Astrocyte (in vitro differentiated cells and primary cell): ENCODE data around the gene CTNND2. TPM values are rescaled to one million over a fixed set of nuclear protein-coding genes. Genes with fewer than 3 reads are reported as not detected.

Experiments used
- DNase-seq: peaks from one replicate; pipeline ENCODE4 v3.0.0-alpha.2; 2010; ENCODE audit warnings: low read depth
- FAIRE-seq: peaks from 2 replicates; lab custom pipeline; 2011; peaks lifted over from hg19 to GRCh38; lab: Jason Lieb, UNC
- H2AFZ ChIP-seq: 2 replicates; pipeline ENCODE4 v1.6.0; 2012; ENCODE audit warnings: low read depth, low read length, inconsistent platforms
- H3K27ac ChIP-seq: 2 replicates; pipeline ENCODE4 v1.5.1; 2011; ENCODE audit warnings: low read depth, low read length, inconsistent platforms
- H3K27me3 ChIP-seq: 2 replicates; pipeline ENCODE4 v1.6.0; 2011; ENCODE audit warnings: low read length, inconsistent platforms; ENCODE audit not compliant: insufficient read depth
- H3K36me3 ChIP-seq: 2 replicates; pipeline ENCODE4 v1.5.1; 2011; ENCODE audit warnings: low read length, inconsistent platforms; ENCODE audit not compliant: insufficient read depth
- H3K4me1 ChIP-seq: 2 replicates; pipeline ENCODE4 v1.5.1; 2011; ENCODE audit warnings: low read length, inconsistent platforms; ENCODE audit not compliant: insufficient read depth
- H3K4me2 ChIP-seq: 2 replicates; pipeline ENCODE4 v1.6.0; 2012; ENCODE audit warnings: low read length, inconsistent platforms
- H3K4me3 ChIP-seq: 2 replicates; pipeline ENCODE4 v1.5.1; 2011; ENCODE audit warnings: low read depth, mild to moderate bottlenecking, low read length, inconsistent platforms; ENCODE audit not compliant: insufficient read depth
- H3K79me2 ChIP-seq: 2 replicates; pipeline ENCODE4 v1.6.0; 2012; ENCODE audit warnings: mild to moderate bottlenecking, low read length, inconsistent platforms; ENCODE audit not compliant: insufficient read depth
- H3K9ac ChIP-seq: 2 replicates; pipeline ENCODE4 v1.6.0; 2012; ENCODE audit warnings: mild to moderate bottlenecking, low read length, inconsistent platforms
- H3K9me3 ChIP-seq: 2 replicates; pipeline ENCODE4 v1.5.1; 2012; ENCODE audit warnings: low read depth, mild to moderate bottlenecking, low read length, inconsistent platforms; ENCODE audit not compliant: insufficient read depth
- H4K20me1 ChIP-seq: 2 replicates; pipeline ENCODE4 v1.6.0; 2012; ENCODE audit warnings: low read length, inconsistent platforms; ENCODE audit not compliant: insufficient read depth
- H3K27ac Mint-ChIP-seq: one replicate; pipeline ENCODE4 v1.8.0; 2021; ENCODE audit warnings: mild to moderate bottlenecking, mixed read lengths; ENCODE audit not compliant: unreplicated experiment
- H3K27me3 Mint-ChIP-seq: one replicate; pipeline ENCODE4 v1.8.0; 2021; ENCODE audit warnings: low read depth, mixed read lengths; ENCODE audit not compliant: unreplicated experiment
- H3K36me3 Mint-ChIP-seq: one replicate; pipeline ENCODE4 v1.8.0; 2021; ENCODE audit warnings: low read depth, mixed read lengths; ENCODE audit not compliant: unreplicated experiment
- H3K4me1 Mint-ChIP-seq: one replicate; pipeline ENCODE4 v1.8.0; 2021; ENCODE audit warnings: low read depth, mixed read lengths; ENCODE audit not compliant: unreplicated experiment
- H3K4me3 Mint-ChIP-seq: one replicate; pipeline ENCODE4 v1.8.0; 2021; ENCODE audit warnings: mild to moderate bottlenecking, moderate library complexity, mixed read lengths; ENCODE audit not compliant: unreplicated experiment
- H3K9me3 Mint-ChIP-seq: one replicate; pipeline ENCODE4 v1.8.0; 2021; ENCODE audit warnings: mild to moderate bottlenecking, mixed read lengths; ENCODE audit not compliant: unreplicated experiment
- EZH2 ChIP-seq: IDR thresholded peaks from 2 replicates; pipeline ENCODE4 v1.6.1; 2012; ENCODE audit warnings: mild to moderate bottlenecking, low read length, inconsistent platforms; ENCODE audit not compliant: insufficient read depth
- total RNA-seq: library from RNA; stranded (reverse); gene quantifications from 2 replicates; pipeline ENCODE4 v1.2.1, GENCODE V29; 2021
- TF ChIP-seq, protein P1 (sequence below): IDR thresholded peaks from 2 replicates; pipeline ENCODE4 v1.5.1; 2011; ENCODE audit warnings: low read depth, mild to moderate bottlenecking, inconsistent platforms, low read length, moderate library complexity; ENCODE audit not compliant: insufficient read depth

The CTNND2 gene
- total RNA-seq, 1 donor from 2014 or later: 4.5 TPM

GRCh38 chr5:11037941-11038340 lies 866.3 kb downstream of the CTNND2 start:
- H3K4me1 Mint-ChIP-seq: no peaks in the 10 kb centered on the region
- Histone ChIP-seq H3K27ac (no peak overlapping the region), H3K4me3 (no peak overlapping the region), H3K36me3 (no peaks in the 10 kb centered on the region), H3K4me2 (no peak overlapping the region), H4K20me1 (no peaks in the 10 kb centered on the region), H3K4me1 (no peaks in the 10 kb centered on the region), H3K27me3 (no peaks in the 10 kb centered on the region), H3K9ac (no peak overlapping the region), H3K79me2 (no peaks in the 10 kb centered on the region), H2AFZ (no peak overlapping the region), H3K9me3 (no peaks in the 10 kb centered on the region)
- H3K27ac Mint-ChIP-seq: no peak overlapping the region
- no peak for FAIRE-seq
- H3K4me3 Mint-ChIP-seq: no peak overlapping the region
- H3K36me3 Mint-ChIP-seq: no peaks in the 10 kb centered on the region
- no peaks in the 10 kb centered on the region for H3K9me3 Mint-ChIP-seq
- no peak for DNase-seq
- H3K27me3 Mint-ChIP-seq: no peaks in the 10 kb centered on the region
- TF ChIP-seq, protein P1, sequence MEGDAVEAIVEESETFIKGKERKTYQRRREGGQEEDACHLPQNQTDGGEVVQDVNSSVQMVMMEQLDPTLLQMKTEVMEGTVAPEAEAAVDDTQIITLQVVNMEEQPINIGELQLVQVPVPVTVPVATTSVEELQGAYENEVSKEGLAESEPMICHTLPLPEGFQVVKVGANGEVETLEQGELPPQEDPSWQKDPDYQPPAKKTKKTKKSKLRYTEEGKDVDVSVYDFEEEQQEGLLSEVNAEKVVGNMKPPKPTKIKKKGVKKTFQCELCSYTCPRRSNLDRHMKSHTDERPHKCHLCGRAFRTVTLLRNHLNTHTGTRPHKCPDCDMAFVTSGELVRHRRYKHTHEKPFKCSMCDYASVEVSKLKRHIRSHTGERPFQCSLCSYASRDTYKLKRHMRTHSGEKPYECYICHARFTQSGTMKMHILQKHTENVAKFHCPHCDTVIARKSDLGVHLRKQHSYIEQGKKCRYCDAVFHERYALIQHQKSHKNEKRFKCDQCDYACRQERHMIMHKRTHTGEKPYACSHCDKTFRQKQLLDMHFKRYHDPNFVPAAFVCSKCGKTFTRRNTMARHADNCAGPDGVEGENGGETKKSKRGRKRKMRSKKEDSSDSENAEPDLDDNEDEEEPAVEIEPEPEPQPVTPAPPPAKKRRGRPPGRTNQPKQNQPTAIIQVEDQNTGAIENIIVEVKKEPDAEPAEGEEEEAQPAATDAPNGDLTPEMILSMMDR: no peak
- no peak for TF ChIP-seq EZH2

DNA sequence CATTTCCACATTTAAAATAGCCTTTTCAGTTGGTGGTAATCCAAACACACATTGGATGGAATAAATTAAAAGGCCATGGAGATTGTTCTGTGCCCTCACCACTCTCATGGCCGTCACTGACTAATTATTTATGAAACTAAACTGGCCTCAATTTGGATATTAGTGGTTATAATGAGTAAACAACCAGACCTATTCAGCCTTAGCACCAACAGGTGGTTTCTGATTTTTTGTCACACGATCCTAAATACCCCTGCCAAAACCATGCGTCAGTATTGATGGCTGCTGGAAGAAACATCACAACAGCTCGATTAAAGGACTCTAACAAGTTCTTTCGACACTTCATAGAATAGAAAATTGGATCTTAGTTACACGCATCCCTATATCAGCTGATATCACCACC lies 867.2 kb downstream of the CTNND2 start:
- Mint-ChIP-seq H3K4me1 (no peaks in the 10 kb centered on the region), H3K27ac (no peak overlapping the region), H3K36me3 (no peaks in the 10 kb centered on the region), H3K9me3 (peaks cover under 1% of the 10 kb centered on the region), H3K4me3 (no peak overlapping the region), H3K27me3 (no peaks in the 10 kb centered on the region)
- Histone ChIP-seq H3K4me2 (no peak overlapping the region), H4K20me1 (no peaks in the 10 kb centered on the region), H2AFZ (no peak overlapping the region), H3K36me3 (no peaks in the 10 kb centered on the region), H3K9me3 (no peaks in the 10 kb centered on the region), H3K4me1 (no peaks in the 10 kb centered on the region), H3K9ac (no peak overlapping the region), H3K27ac (no peak overlapping the region), H3K79me2 (no peaks in the 10 kb centered on the region), H3K27me3 (no peaks in the 10 kb centered on the region), H3K4me3 (no peak overlapping the region)
- DNase-seq (no peak), FAIRE-seq (no peak)
- no peak for TF ChIP-seq EZH2
- TF ChIP-seq, protein P1: no peak

DNA sequence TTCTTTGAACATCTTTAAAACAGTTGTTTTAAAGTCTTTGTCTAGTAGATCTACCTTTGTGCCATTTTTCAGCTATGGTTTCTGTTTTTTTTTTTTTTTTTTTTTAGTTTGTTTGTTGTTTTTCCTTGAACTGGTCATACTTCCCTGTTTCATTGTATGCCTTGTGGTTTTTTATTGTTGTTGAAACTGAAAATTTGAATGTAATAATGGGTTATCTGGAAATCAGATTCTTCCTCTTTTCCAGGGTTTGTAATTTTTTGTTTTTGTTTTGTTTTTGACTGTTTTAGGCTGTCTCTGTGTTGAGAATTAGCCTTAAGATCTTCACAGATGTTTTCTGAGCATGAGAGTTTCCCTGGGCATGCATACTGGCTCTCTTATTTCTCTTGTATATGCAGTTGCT lies 873.6 kb downstream of the CTNND2 start:
- FAIRE-seq: no peak

More for the DNA sequence above, 873.6 kb downstream of the CTNND2 start:
- Histone ChIP-seq H3K27ac (no peak overlapping the region), H3K9ac (no peak overlapping the region), H3K27me3 (no peaks in the 10 kb centered on the region), H2AFZ (no peak overlapping the region), H3K36me3 (no peaks in the 10 kb centered on the region), H3K4me2 (no peak overlapping the region), H3K4me1 (no peaks in the 10 kb centered on the region), H3K79me2 (no peaks in the 10 kb centered on the region), H4K20me1 (no peaks in the 10 kb centered on the region), H3K9me3 (no peaks in the 10 kb centered on the region), H3K4me3 (no peak overlapping the region)
- DNase-seq: no peak
- H3K9me3 Mint-ChIP-seq: peaks cover 33% of the 10 kb centered on the region
- H3K27ac Mint-ChIP-seq: no peak overlapping the region
- no peak for TF ChIP-seq EZH2
- TF ChIP-seq, protein P1: no peak
- no peaks in the 10 kb centered on the region for H3K4me1 Mint-ChIP-seq
- no peak overlapping the region for H3K4me3 Mint-ChIP-seq
- H3K27me3 Mint-ChIP-seq: no peaks in the 10 kb centered on the region
- no peaks in the 10 kb centered on the region for H3K36me3 Mint-ChIP-seq
